Hepatocyte (in vitro differentiated cells): Measurements from ENCODE around the gene TSTD2.

Source experiments
- CTCF ChIP-seq: fragments of 200-600 bp; sonication (generic); IDR thresholded peaks from 2 replicates; pipeline ENCODE4 v1.5.1; 2016; ENCODE audit warnings: antibody characterized with exemption, mild to moderate bottlenecking; ENCODE audit not compliant: poor library complexity
- EZH2 ChIP-seq: fragments of 200-600 bp; sonication (generic); IDR thresholded peaks from 2 replicates; pipeline ENCODE4 v1.6.1; 2016; ENCODE audit warnings: antibody characterized with exemption, mild to moderate bottlenecking, borderline replicate concordance

- no peak for TF ChIP-seq EZH2
- no peak for TF ChIP-seq CTCF
These were observed 76.2 kb downstream of the TSTD2 start for GRCh38 chr9:97556721-97557605.
